ENCODE results near the gene GSDMA.

The GSDMA gene

GRCh38 chr17:39965017-39965699 is 2.4 kb downstream of the GSDMA start:
- no peak for TF ChIP-seq CTCF (IDR thresholded peaks at IDR 0.05)
- no peak overlapping the region for H3K9ac ChIP-seq
- peaks cover 6% of the 10 kb centered on the region for H3K4me1 ChIP-seq
- H2AFZ ChIP-seq, result no peak overlapping the region
- H3K4me2 ChIP-seq (ENCODE audit: low read length), result no peak overlapping the region
- H3K9me3 ChIP-seq (ENCODE audit: control insufficient read depth, low read length), result no peaks in the 10 kb centered on the region
- H3K4me3 ChIP-seq (ENCODE audit: low read depth, low read length), result no peak overlapping the region
- H3K27me3 ChIP-seq (ENCODE audit: control insufficient read depth, insufficient read depth, low read length), result no peaks in the 10 kb centered on the region
- H3K27ac ChIP-seq, result no peak overlapping the region
- H3K79me2 ChIP-seq, result no peaks in the 10 kb centered on the region
- H3K36me3 ChIP-seq (ENCODE audit: control insufficient read depth, insufficient read depth, low read length), result no peaks in the 10 kb centered on the region

- Histone ChIP-seq H3K27me3 (ENCODE audit: control insufficient read depth, insufficient read depth, low read length) (no peaks in the 10 kb centered on the region), H3K36me3 (ENCODE audit: control insufficient read depth, insufficient read depth, low read length) (no peaks in the 10 kb centered on the region), H3K79me2 (no peaks in the 10 kb centered on the region), H3K4me1 (peaks cover 14% of the 10 kb centered on the region), H3K4me2 (ENCODE audit: low read length) (no peak overlapping the region), H3K9ac (no peak overlapping the region), H3K9me3 (ENCODE audit: control insufficient read depth, low read length) (no peaks in the 10 kb centered on the region), H2AFZ (no peak overlapping the region), H3K27ac (no peak overlapping the region), H3K4me3 (ENCODE audit: low read depth, low read length) (no peak overlapping the region)
- no peak for TF ChIP-seq CTCF (IDR thresholded peaks at IDR 0.05)
Observed at GRCh38 chr17:39966771-39967170, 4.0 kb downstream of the GSDMA start.

DNA sequence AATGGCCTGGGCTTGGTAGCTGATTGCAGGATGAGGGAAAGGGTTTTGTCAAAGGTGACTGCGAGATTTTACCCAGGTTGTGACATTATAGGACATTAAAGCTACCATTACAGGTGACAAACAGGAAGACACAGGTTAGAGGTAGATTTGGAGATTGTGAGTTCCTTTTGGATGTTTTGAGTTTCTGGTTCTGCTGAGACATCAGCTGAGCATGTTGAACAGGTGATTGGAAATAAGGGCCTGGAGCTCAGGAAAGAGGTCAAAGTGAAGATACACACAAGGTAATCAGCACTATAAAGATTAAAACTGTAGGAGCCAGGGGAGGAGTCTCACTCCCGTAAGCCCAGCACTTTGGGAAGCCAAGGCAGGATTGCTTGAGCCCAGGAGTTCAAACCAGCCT is 6.0 kb downstream of the GSDMA start:
- H3K36me3 ChIP-seq (ENCODE audit: control insufficient read depth, insufficient read depth, low read length), result no peaks in the 10 kb centered on the region
- H3K4me1 ChIP-seq, result peaks cover 21% of the 10 kb centered on the region
- no peaks in the 10 kb centered on the region for H3K27me3 ChIP-seq (ENCODE audit: control insufficient read depth, insufficient read depth, low read length)
- H3K4me2 ChIP-seq (ENCODE audit: low read length), result no peak overlapping the region
- H3K9me3 ChIP-seq (ENCODE audit: control insufficient read depth, low read length), result no peaks in the 10 kb centered on the region
- H3K27ac ChIP-seq, result no peak overlapping the region
- no peak for TF ChIP-seq CTCF (IDR thresholded peaks at IDR 0.05)
- no peak overlapping the region for H3K9ac ChIP-seq
- peak overlapping the region; percentile 41 for H2AFZ ChIP-seq
- H3K79me2 ChIP-seq, result no peaks in the 10 kb centered on the region
- H3K4me3 ChIP-seq (ENCODE audit: low read depth, low read length), result no peak overlapping the region

GRCh38 chr17:39969375-39969774 is 6.6 kb downstream of the GSDMA start:
- Histone ChIP-seq H2AFZ (no peak overlapping the region), H3K36me3 (ENCODE audit: control insufficient read depth, insufficient read depth, low read length) (no peaks in the 10 kb centered on the region), H3K4me2 (ENCODE audit: low read length) (no peak overlapping the region), H3K4me3 (ENCODE audit: low read depth, low read length) (no peak overlapping the region), H3K9me3 (ENCODE audit: control insufficient read depth, low read length) (no peaks in the 10 kb centered on the region), H3K27ac (no peak overlapping the region), H3K9ac (no peak overlapping the region), H3K79me2 (no peaks in the 10 kb centered on the region), H3K4me1 (peaks cover 21% of the 10 kb centered on the region), H3K27me3 (ENCODE audit: control insufficient read depth, insufficient read depth, low read length) (no peaks in the 10 kb centered on the region)
- no peak for TF ChIP-seq CTCF (IDR thresholded peaks at IDR 0.05)

GRCh38 chr17:39970157-39970692 is 7.4 kb downstream of the GSDMA start:
- Histone ChIP-seq H3K9ac (no peak overlapping the region), H3K4me2 (ENCODE audit: low read length) (no peak overlapping the region), H3K4me3 (ENCODE audit: low read depth, low read length) (no peak overlapping the region), H3K9me3 (ENCODE audit: control insufficient read depth, low read length) (no peaks in the 10 kb centered on the region), H3K27ac (no peak overlapping the region), H3K4me1 (peaks cover 21% of the 10 kb centered on the region), H3K27me3 (ENCODE audit: control insufficient read depth, insufficient read depth, low read length) (no peaks in the 10 kb centered on the region), H3K36me3 (ENCODE audit: control insufficient read depth, insufficient read depth, low read length) (no peaks in the 10 kb centered on the region), H2AFZ (no peak overlapping the region), H3K79me2 (no peaks in the 10 kb centered on the region)
- TF ChIP-seq CTCF (IDR thresholded peaks at IDR 0.05), result no peak

Data from parathyroid adenoma (tissue), 2 donors.